ENCODE measurements around the gene C1orf94.

- TF ChIP-seq, protein P1, sequence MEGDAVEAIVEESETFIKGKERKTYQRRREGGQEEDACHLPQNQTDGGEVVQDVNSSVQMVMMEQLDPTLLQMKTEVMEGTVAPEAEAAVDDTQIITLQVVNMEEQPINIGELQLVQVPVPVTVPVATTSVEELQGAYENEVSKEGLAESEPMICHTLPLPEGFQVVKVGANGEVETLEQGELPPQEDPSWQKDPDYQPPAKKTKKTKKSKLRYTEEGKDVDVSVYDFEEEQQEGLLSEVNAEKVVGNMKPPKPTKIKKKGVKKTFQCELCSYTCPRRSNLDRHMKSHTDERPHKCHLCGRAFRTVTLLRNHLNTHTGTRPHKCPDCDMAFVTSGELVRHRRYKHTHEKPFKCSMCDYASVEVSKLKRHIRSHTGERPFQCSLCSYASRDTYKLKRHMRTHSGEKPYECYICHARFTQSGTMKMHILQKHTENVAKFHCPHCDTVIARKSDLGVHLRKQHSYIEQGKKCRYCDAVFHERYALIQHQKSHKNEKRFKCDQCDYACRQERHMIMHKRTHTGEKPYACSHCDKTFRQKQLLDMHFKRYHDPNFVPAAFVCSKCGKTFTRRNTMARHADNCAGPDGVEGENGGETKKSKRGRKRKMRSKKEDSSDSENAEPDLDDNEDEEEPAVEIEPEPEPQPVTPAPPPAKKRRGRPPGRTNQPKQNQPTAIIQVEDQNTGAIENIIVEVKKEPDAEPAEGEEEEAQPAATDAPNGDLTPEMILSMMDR (IDR thresholded peaks at IDR 0.05; ENCODE audit: insufficient read depth, low read length, poor library complexity, severe bottlenecking) = no peak
- no peak for TF ChIP-seq EZH2phosphoT487 (conservative IDR thresholded peaks at IDR 0.05; ENCODE audit: low read length)
Observed at GRCh38 chr1:34131396-34132160, 45.1 kb upstream of the C1orf94 start.
